RWPE2 (cell line): ENCODE measurements around the gene PEAK1.

Source experiments
- ATAC-seq: fragments of 200-7000 bp; cut with Tn5 transposase; 3 replicates; pipeline ENCODE4 v1.9.1; 2021; ENCODE audit warnings: low read depth
- DNase-seq: peaks from one replicate; pipeline ENCODE4 v3.0.0-alpha.2; 2020; ENCODE audit warnings: low spot score
- H3K27ac ChIP-seq: fragments of 450-650 bp; 2 replicates; pipeline ENCODE4 v1.5.1; 2017; ENCODE audit warnings: mild to moderate bottlenecking; ENCODE audit not compliant: poor library complexity, severe bottlenecking
- H3K27me3 ChIP-seq: fragments of 250-450 bp; sonication (Bioruptor Pico); 2 replicates; pipeline ENCODE4 v1.5.1; 2021; ENCODE audit warnings: mild to moderate bottlenecking, moderate library complexity; ENCODE audit not compliant: insufficient read depth, poor library complexity, severe bottlenecking
- H3K36me3 ChIP-seq: fragments of 250-450 bp; sonication (Bioruptor Pico); 2 replicates; pipeline ENCODE4 v1.5.1; 2020; ENCODE audit warnings: low read depth, mild to moderate bottlenecking, moderate library complexity
- H3K4me1 ChIP-seq: fragments of 250-450 bp; sonication (Bioruptor Pico); 2 replicates; pipeline ENCODE4 v1.5.1; 2021; ENCODE audit warnings: mild to moderate bottlenecking, moderate library complexity; ENCODE audit not compliant: insufficient read depth, poor library complexity, severe bottlenecking
- H3K4me3 ChIP-seq: fragments of 250-450 bp; sonication (Bioruptor Pico); 2 replicates; pipeline ENCODE4 v1.5.1; 2021; ENCODE audit warnings: mild to moderate bottlenecking, moderate library complexity; ENCODE audit not compliant: severe bottlenecking
- H3K9me3 ChIP-seq: fragments of 250-450 bp; sonication (Bioruptor Pico); 2 replicates; pipeline ENCODE4 v1.5.1; 2021; ENCODE audit warnings: mild to moderate bottlenecking, moderate library complexity; ENCODE audit not compliant: severe bottlenecking
- TF ChIP-seq, protein P1 (sequence below): fragments of 450-650 bp; IDR thresholded peaks from one replicate; pipeline ENCODE4 v1.5.1; 2017; ENCODE audit warnings: mild to moderate bottlenecking, moderate library complexity; ENCODE audit not compliant: poor library complexity, severe bottlenecking

PEAK1 gene

DNA sequence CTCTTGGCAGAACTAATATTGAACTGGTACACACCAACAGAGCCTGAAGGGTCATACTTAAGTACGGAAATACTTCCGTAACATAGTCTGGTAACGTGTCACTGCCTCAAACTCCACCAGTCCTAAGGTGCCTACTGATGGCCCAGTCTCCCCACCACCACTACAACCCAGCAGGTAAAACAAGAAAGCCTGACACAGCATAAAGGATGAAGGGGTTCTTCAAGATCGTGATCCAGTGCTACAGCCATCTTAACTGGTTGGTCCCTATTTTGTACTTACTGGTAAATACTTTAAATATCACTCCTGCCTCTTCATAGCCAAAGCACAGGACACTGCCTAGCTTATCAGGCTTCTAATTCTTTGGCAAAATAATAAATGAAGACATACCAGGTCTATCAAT lies 46.5 kb downstream of the PEAK1 start:
- Histone ChIP-seq H3K27me3 (no peaks in the 10 kb centered on the region), H3K4me3 (no peak overlapping the region)

DNA sequence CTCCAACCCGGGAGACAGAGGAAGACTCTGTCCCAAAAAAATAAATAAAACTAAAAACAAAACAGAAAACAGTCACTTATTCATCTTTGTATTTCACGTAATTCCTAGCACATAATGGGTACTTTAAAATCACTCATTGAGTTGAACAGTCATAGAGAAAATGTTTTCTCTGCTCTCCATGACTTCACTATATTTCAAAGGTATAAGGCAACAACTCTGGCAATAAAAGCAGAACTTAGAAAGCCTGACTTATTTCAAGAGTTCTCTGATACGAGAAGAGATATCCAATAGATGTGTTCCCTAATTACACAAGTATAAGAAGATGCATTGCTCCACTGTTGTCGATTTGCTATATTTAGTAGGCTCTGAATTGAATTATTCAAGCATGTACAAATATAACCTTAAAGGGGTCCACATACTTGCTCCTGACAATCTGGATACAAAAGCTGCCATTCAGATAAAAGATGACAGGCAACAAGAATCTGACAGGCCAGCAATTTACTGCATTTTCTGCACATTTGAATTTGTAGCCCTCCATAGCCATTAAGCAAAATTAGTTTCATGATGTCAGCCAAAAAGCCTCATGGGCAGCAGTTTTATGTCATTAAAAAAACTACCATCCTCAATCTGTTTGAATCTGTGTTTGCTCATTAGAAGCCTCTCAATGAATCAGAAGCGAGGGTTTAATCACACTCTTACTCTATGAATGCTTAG lies 47.9 kb downstream of the PEAK1 start:
- Histone ChIP-seq H3K9me3 (no peaks in the 10 kb centered on the region), H3K4me3 (no peak overlapping the region), H3K27ac (no peak overlapping the region), H3K36me3 (no peaks in the 10 kb centered on the region), H3K27me3 (no peaks in the 10 kb centered on the region), H3K4me1 (no peaks in the 10 kb centered on the region)
- TF ChIP-seq, protein P1, sequence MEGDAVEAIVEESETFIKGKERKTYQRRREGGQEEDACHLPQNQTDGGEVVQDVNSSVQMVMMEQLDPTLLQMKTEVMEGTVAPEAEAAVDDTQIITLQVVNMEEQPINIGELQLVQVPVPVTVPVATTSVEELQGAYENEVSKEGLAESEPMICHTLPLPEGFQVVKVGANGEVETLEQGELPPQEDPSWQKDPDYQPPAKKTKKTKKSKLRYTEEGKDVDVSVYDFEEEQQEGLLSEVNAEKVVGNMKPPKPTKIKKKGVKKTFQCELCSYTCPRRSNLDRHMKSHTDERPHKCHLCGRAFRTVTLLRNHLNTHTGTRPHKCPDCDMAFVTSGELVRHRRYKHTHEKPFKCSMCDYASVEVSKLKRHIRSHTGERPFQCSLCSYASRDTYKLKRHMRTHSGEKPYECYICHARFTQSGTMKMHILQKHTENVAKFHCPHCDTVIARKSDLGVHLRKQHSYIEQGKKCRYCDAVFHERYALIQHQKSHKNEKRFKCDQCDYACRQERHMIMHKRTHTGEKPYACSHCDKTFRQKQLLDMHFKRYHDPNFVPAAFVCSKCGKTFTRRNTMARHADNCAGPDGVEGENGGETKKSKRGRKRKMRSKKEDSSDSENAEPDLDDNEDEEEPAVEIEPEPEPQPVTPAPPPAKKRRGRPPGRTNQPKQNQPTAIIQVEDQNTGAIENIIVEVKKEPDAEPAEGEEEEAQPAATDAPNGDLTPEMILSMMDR = no peak
- ATAC-seq (no peak), DNase-seq (no peak)

More for the DNA sequence above, 46.5 kb downstream of the PEAK1 start:
- Histone ChIP-seq H3K27ac (no peak overlapping the region), H3K36me3 (no peaks in the 10 kb centered on the region), H3K4me1 (no peaks in the 10 kb centered on the region), H3K9me3 (no peaks in the 10 kb centered on the region)
- TF ChIP-seq, protein P1 = no peak
- ATAC-seq (no peak), DNase-seq (no peak)

DNA sequence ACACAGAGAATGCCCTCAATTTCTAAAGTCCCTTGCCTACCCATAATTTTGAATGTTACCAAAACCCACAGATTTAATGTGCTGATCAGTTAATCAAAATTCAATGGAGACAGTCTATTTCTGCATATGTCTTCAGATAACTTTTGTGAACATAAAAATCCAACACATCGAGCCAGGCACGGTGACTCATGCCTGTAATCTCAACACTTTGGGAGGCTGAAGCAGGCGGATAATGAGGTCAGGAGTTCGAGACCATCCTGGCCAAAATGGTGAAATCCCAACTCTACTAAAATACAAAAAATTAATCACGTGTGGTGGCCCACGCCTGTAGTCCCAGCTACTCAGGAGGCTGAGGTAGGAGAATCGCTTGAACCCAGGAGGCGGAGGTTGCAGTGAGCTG lies 49.3 kb downstream of the PEAK1 start:
- H3K27ac ChIP-seq = no peak overlapping the region
- no peak for ATAC-seq
- H3K9me3 ChIP-seq = no peaks in the 10 kb centered on the region

DNA sequence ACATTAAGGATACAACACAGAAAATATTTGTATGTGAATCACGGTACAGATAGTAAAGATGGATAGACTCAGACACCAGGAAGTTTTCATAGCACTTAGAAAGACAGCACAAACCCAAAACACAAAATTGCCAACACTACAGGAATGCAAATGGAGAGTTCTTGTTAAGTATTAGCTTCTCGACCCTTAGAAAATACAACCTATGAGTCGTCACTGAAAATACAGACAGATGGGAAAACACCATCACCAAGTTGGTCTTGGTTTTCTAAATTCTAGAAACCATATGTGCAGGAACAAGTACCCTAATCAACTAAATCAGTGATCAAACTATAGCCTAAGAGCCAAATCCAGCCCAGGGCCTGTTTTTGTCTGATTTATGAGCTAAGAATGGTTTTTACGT lies 50.7 kb downstream of the PEAK1 start:
- DNase-seq (no peak), ATAC-seq (no peak)
- H3K4me1 ChIP-seq = no peaks in the 10 kb centered on the region

More for the DNA sequence above, 49.3 kb downstream of the PEAK1 start:
- H3K36me3 ChIP-seq = no peaks in the 10 kb centered on the region
- TF ChIP-seq, protein P1 = no peak
- H3K4me1 ChIP-seq = no peaks in the 10 kb centered on the region
- no peaks in the 10 kb centered on the region for H3K27me3 ChIP-seq
- DNase-seq = no peak
- H3K4me3 ChIP-seq = no peak overlapping the region

DNA sequence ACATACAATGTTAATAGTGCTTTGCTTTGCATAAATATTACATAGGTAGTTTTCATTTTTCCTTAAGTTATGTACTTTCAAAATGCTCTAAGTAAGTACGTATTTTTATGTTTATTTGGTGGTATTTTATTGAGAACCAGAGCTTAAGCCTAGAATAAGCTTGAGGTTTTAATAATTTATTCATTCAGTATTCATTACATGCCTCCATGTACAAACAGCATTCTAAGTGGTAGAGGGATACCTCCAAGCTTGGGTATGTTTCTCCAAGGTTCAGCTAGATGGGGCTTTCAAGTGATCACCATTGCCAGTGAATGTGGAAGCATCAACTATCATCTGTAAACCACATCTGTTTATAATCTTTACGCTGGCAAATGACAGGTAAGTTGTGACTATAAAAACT lies 52.3 kb downstream of the PEAK1 start:
- H3K27me3 ChIP-seq = no peaks in the 10 kb centered on the region
- no peak for ATAC-seq
- DNase-seq = no peak
- H3K9me3 ChIP-seq = no peaks in the 10 kb centered on the region
- no peaks in the 10 kb centered on the region for H3K36me3 ChIP-seq
- TF ChIP-seq, protein P1 = no peak
- H3K4me1 ChIP-seq = no peaks in the 10 kb centered on the region
- no peak overlapping the region for H3K4me3 ChIP-seq
- no peak overlapping the region for H3K27ac ChIP-seq

More for the DNA sequence above, 50.7 kb downstream of the PEAK1 start:
- Histone ChIP-seq H3K27ac (no peak overlapping the region), H3K9me3 (no peaks in the 10 kb centered on the region), H3K4me3 (no peak overlapping the region), H3K36me3 (no peaks in the 10 kb centered on the region), H3K27me3 (no peaks in the 10 kb centered on the region)
- TF ChIP-seq, protein P1 = no peak
